CD4-positive, alpha-beta T cell treated with Interleukin-2 at 100 ng/mL for 4 hours (primary cell): ENCODE results near the gene POLN.
A peak's percentile ranks its signal among the peaks of the same experiment; 100 is the strongest.
"Not testable (repeated sequence)": the region's sequence is repeated elsewhere in the genome, so short reads cannot be mapped to it uniquely, and the experiment has no call there.

Experiments used
- DNase-seq: peaks from one replicate; pipeline ENCODE4 v3.0.0-alpha.2; 2020; ENCODE audit warnings: low spot score

POLN gene

GRCh38 chr4:2218436-2218835 lies 23.5 kb downstream of the POLN start:
- DNase-seq = no peak

GRCh38 chr4:2217726-2218125 lies 24.2 kb downstream of the POLN start:
- no peak for DNase-seq

GRCh38 chr4:2212831-2213230 lies 29.1 kb downstream of the POLN start:
- DNase-seq = no peak

GRCh38 chr4:2202789-2203188 lies 39.1 kb downstream of the POLN start:
- DNase-seq = not testable (repeated sequence)

GRCh38 chr4:2194496-2194895 lies 47.4 kb downstream of the POLN start:
- DNase-seq = no peak

GRCh38 chr4:2193326-2193725 lies 48.6 kb downstream of the POLN start:
- no peak for DNase-seq

GRCh38 chr4:2186865-2187172 lies 55.1 kb downstream of the POLN start:
- no peak for DNase-seq

- no peak for DNase-seq
Observed at GRCh38 chr4:2186133-2186864, 55.6 kb downstream of the POLN start.

- no peak for DNase-seq
Observed at GRCh38 chr4:2183394-2183793, 58.5 kb downstream of the POLN start.

GRCh38 chr4:2182994-2183393 lies 58.9 kb downstream of the POLN start:
- DNase-seq = no peak

GRCh38 chr4:2180410-2180809 lies 61.5 kb downstream of the POLN start:
- no peak for DNase-seq

GRCh38 chr4:2179717-2180116 lies 62.2 kb downstream of the POLN start:
- no peak for DNase-seq

GRCh38 chr4:2178986-2179385 lies 62.9 kb downstream of the POLN start:
- DNase-seq = no peak

- DNase-seq = no peak
Observed at GRCh38 chr4:2177443-2178093, 64.4 kb downstream of the POLN start.

- no peak for DNase-seq
Observed at GRCh38 chr4:2175990-2176698, 65.8 kb downstream of the POLN start.

- DNase-seq = no peak
Observed at GRCh38 chr4:2174061-2174460, 67.9 kb downstream of the POLN start.

GRCh38 chr4:2172627-2173231 lies 69.2 kb downstream of the POLN start:
- DNase-seq = no peak

- peak; percentile 0 for DNase-seq
Observed at GRCh38 chr4:2172161-2172560, 69.8 kb downstream of the POLN start.

- DNase-seq = no peak
Observed at GRCh38 chr4:2168469-2169319, 73.2 kb downstream of the POLN start.

- no peak for DNase-seq
Observed at GRCh38 chr4:2166253-2166652, 75.7 kb downstream of the POLN start.

GRCh38 chr4:2165391-2165790 lies 76.5 kb downstream of the POLN start:
- no peak for DNase-seq

GRCh38 chr4:2163311-2163821 lies 78.6 kb downstream of the POLN start:
- no peak for DNase-seq
